Panc1 (cell line): ENCODE data around the gene S100B.

Experiments
- POLR2AphosphoS5 ChIP-seq: IDR thresholded peaks from 2 replicates; pipeline ENCODE4 v1.6.1; 2012; ENCODE audit warnings: mild to moderate bottlenecking, low read depth, low read length, moderate library complexity
- SIN3A ChIP-seq: IDR thresholded peaks from 2 replicates; pipeline ENCODE4 v1.6.1; 2012; ENCODE audit warnings: low read depth, mild to moderate bottlenecking, low read length, moderate library complexity, borderline replicate concordance; ENCODE audit not compliant: insufficient read depth
- TF ChIP-seq, protein P1 (sequence below): fragments of 450-650 bp; IDR thresholded peaks from 2 replicates; pipeline ENCODE4 v1.5.1; 2017; ENCODE audit warnings: mild to moderate bottlenecking
- TF ChIP-seq, protein P2 (sequence below), 2 experiments: IDR thresholded peaks; 2 replicates each; pipeline ENCODE4 v1.6.1; 2011 to 2012; ENCODE audit warnings: low read depth in 2 of 2, control low read depth in 1 of 2, low read length in 1 of 2, mild to moderate bottlenecking in 1 of 2, moderate library complexity in 1 of 2; ENCODE audit not compliant: insufficient read depth in 1 of 2

DNA sequence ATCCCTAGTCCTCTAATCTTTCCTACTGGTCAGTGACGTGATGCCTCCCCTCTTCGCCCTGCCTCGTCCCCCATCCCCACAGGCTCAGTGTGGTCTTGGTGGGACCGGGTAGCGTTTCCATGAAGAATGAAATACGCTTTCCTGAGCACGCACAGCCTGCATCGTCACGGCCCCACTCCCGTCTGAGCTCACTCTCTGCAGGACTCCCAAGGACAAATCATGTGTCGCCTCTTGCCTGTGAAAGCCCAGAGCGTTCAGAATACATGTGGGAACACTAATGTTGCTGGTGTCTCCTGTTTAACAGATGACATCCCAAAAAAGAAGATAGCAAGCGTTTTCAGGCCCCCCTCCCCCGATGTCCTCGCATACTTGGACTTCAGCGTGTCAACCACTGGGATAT is 49.2 kb downstream of the S100B start:
- TF ChIP-seq, protein P1, sequence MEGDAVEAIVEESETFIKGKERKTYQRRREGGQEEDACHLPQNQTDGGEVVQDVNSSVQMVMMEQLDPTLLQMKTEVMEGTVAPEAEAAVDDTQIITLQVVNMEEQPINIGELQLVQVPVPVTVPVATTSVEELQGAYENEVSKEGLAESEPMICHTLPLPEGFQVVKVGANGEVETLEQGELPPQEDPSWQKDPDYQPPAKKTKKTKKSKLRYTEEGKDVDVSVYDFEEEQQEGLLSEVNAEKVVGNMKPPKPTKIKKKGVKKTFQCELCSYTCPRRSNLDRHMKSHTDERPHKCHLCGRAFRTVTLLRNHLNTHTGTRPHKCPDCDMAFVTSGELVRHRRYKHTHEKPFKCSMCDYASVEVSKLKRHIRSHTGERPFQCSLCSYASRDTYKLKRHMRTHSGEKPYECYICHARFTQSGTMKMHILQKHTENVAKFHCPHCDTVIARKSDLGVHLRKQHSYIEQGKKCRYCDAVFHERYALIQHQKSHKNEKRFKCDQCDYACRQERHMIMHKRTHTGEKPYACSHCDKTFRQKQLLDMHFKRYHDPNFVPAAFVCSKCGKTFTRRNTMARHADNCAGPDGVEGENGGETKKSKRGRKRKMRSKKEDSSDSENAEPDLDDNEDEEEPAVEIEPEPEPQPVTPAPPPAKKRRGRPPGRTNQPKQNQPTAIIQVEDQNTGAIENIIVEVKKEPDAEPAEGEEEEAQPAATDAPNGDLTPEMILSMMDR: no peak
- TF ChIP-seq POLR2AphosphoS5 (no peak), SIN3A (no peak)
- TF ChIP-seq, protein P2, sequence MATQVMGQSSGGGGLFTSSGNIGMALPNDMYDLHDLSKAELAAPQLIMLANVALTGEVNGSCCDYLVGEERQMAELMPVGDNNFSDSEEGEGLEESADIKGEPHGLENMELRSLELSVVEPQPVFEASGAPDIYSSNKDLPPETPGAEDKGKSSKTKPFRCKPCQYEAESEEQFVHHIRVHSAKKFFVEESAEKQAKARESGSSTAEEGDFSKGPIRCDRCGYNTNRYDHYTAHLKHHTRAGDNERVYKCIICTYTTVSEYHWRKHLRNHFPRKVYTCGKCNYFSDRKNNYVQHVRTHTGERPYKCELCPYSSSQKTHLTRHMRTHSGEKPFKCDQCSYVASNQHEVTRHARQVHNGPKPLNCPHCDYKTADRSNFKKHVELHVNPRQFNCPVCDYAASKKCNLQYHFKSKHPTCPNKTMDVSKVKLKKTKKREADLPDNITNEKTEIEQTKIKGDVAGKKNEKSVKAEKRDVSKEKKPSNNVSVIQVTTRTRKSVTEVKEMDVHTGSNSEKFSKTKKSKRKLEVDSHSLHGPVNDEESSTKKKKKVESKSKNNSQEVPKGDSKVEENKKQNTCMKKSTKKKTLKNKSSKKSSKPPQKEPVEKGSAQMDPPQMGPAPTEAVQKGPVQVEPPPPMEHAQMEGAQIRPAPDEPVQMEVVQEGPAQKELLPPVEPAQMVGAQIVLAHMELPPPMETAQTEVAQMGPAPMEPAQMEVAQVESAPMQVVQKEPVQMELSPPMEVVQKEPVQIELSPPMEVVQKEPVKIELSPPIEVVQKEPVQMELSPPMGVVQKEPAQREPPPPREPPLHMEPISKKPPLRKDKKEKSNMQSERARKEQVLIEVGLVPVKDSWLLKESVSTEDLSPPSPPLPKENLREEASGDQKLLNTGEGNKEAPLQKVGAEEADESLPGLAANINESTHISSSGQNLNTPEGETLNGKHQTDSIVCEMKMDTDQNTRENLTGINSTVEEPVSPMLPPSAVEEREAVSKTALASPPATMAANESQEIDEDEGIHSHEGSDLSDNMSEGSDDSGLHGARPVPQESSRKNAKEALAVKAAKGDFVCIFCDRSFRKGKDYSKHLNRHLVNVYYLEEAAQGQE (IDR thresholded peaks at IDR 0.05; ENCODE audit: insufficient read depth in 1 of 2, low read depth in 2 of 2, low read length in 1 of 2): no peak
